Skin epidermis (tissue), 12 donors: Measurements from ENCODE around the gene MED25.

Experiments
- H3K27ac ChIP-seq, 21 experiments: fragments of 200-600 bp; sonication (generic) in 11 of 21; one replicate each; pipeline ENCODE4 v1.5.0; 2020; ENCODE audit warnings: mild to moderate bottlenecking in 3 of 21, inconsistent platforms in 2 of 21, moderate library complexity in 2 of 21
- H3K4me3 ChIP-seq, 7 experiments: fragments of 200-600 bp; sonication (generic) in 2 of 7; one replicate each; pipeline ENCODE4 v1.5.0; 2020; ENCODE audit warnings: inconsistent platforms in 2 of 7, mild to moderate bottlenecking in 2 of 7, moderate library complexity in 1 of 7

MED25 gene

DNA sequence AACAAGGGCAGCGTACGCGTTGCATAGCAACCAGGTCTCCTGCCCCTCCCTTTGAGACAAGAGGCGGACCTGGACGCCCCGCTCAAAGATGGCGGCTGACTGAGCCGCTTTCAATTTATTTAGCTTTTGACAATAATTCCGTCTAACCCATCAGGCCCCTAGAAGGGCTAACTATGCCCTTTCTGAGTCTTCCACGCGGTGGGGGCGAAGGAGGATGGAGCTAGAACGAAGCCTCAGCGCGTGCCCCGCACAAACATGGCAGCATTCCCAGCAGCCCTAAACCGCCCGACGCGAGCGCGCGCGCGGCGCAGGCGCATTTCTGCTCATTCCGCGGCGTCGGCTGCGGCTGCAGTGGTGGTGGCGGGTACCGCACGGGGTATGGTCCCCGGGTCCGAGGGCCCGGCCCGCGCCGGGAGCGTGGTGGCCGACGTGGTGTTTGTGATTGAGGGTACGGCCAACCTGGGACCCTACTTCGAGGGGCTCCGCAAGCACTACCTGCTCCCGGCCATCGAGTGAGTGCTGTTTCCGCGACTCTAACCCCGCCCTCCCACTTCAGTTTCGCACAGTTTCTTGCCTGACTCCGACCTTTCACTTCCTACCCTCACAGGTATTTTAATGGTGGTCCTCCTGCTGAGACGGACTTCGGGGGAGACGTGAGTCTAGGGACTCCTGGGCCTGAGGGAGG lies at the start of gene MED25:
TSS of gene MED25 (plus strand) at position 326 of the 685 bp plus-strand sequence. CDS start at position 379, 53 bp downstream.
- peak within 1 kb of the TSS; percentile 71 to 89 (median 86) for H3K4me3 ChIP-seq
- peak within 1 kb of the TSS; percentile 57 to 99 (median 94) for H3K27ac ChIP-seq

DNA sequence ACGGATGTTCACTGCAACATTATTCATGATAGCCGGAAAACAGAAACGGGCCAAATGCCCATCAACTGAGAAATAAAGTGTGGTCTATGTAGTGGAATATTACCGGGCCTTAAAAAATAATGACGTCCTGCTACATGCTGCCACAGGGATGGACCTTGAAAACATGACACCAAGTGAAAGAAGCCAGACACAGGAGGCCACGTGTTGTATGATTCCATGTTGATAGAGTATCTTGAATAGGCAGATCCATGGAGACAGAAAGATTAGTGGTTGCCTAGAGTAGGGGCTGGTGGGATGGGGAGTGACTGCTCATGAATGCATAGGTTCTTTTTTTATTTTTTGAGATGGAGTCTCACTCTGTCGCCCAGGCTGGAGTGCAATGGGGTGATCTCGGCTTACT lies 47.6 kb upstream of the MED25 start:
- Histone ChIP-seq H3K27ac (no peak overlapping the region), H3K4me3 (no peak overlapping the region)

DNA sequence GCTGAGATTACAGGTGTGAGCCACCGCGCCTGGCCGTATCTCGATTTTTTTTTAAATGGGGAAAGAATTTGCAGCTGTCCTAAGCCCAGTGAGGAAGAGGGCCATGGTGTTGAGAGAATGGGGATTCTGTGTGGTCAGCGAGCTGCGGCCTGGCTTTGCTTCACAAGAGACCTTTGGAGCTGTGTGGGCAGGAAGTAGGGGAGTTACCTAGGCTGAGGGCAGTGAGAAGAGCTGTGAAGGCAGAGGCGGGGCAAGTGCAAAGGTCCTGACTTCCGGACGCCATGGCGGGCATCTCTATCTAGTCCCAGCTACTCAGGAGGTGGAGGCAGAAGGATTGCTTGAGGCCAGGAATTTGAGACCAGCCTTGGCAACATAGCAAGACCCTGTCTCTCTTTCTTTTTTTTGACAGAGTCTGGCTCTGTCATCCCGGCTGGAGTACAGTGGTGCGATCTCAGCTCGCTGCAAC lies 46.4 kb upstream of the MED25 start:
- H3K4me3 ChIP-seq = no peak overlapping the region
- H3K27ac ChIP-seq = peak overlapping the region in 1 of 21 experiments; percentile 5

DNA sequence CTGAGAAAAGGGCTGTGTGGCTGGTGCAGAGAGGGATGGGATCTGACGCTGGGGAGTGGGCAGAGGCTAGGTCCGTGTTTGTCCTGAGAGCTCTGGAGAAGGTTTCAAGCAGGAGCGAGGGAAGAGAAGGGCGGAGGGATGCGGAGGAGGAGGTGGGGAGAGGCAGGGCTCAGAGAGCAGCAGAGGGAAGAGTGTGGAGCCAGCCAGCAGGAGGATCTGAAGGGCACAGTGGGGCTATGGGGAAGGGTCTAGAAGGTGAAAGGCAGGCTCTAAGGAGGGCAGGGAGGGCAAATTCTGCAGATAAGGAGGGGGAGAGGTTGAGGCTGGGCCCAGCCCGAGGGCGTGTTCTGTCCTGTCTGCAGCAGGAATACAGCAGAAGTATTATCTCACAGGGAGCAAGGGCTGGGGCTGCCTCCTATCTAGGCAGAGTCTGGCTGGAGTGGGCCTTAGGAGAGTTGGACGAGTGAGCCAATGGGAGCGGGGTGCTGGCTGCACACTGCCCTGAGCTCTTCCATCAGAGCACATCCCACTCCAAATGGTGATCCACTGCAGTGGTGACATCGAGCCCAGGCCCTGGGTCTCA lies 45.1 kb upstream of the MED25 start:
- peak overlapping the region in 5 of 21 experiments; percentile 3 to 43 (median 30) for H3K27ac ChIP-seq
- H3K4me3 ChIP-seq = no peak overlapping the region

DNA sequence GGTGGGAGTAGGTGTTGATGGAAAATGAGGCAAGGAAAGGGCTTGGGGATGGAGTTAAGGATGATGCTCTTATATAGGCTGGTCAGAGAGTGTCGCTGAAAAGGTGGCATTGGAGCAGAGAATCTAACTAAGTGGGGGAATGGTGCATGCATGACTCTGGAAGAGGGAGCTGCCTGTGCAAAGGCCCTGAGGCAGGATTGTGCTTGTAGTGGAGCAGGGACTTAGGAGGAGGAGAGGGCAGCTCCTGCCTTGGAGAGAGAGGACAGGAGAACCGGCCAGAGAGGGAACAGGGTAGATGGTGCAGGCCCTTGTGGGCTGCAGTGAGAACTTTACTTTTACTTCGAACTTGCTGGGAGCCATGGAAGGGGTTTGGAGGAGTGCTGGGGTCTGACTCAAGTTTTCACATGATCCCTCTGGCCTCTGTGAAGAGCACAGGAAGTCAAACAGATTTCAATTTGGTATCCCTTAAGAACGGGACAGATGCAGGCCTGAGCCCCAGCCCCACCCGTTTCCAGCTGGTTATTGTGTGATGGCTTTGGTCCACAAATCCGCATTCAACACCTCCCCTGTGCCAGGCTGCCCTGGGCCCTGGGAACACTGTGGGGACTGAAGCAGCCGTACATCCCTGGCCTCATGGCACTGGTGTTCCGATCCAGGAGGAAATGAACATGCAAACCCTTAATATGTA lies 44.3 kb upstream of the MED25 start:
- H3K27ac ChIP-seq = peak overlapping the region in 1 of 21 experiments; percentile 49
- no peak overlapping the region for H3K4me3 ChIP-seq

DNA sequence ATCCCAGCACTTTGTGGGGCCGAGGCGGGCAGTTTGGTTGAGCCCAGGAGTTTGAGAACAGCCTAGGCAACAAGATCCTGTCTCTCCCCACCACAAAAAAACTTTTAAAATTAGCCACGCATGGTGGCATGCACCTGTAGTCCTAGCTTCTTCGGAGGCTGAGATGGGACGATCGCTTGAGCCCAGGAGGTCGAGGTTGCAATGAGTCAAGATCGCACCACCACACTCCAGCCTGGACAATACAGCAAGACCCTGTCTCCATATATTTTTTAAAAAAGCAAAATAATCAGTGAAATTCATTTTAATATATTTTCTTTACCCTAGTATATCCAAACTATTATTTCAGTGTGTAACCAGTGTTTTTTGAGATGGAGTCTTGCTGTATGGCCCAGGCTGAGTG lies 43.1 kb upstream of the MED25 start:
- H3K27ac ChIP-seq = peak overlapping the region in 3 of 21 experiments; percentile 21 to 51 (median 28)

DNA sequence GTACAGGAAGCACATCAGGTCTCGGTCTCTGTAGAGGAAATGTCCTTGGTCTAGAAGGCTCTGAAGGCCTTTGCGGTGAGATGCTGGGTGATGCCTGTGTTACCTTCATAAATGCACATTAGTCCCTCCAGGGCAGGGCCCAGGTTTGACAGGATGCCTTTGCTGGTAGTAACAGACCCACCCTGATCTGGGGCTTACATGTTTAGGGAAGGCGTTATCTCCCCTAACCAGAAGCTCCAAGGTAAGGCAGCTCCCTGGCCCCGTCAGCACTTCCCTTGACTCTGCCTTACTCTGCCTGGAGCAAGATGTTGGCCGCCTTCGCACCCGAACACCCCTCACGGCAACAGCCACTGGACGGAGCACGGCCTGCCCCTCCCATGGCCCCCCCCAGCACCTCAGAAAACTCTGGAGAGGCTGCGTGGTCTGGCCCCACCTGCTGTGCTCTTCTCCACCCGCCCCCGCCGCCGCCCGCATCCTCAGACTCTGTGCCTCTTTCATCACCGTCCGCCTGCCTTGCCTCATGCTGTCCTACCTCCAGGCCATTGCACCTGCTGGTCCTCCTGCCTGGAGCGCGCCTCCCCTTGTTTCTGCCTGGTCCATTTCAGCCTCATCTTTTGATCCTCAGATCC lies 42.2 kb upstream of the MED25 start:
- Histone ChIP-seq H3K4me3 (no peak overlapping the region), H3K27ac (peak overlapping the region in 7 of 21 experiments; percentile 1 to 35 (median 28))

More for the DNA sequence above, 43.1 kb upstream of the MED25 start:
- H3K4me3 ChIP-seq = no peak overlapping the region

DNA sequence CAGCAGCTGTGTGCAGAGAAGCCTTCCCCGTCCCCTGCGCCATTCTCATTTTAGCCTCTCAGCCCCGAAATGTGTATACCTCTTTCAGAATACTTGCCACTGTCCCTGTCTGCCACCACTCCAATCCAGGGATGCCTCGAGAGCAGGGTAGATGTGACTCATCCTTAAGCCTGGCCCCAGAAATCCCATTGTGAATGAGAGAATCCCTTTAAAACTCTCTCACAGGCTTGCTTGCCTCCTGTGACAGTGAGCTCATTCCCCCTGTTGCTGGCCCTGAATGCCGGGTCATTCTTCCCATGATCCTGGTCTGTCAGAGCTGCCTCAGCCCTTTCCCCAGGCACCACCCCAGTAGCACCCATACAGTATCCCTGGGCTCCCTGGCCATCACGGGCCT lies 41.7 kb upstream of the MED25 start:
- Histone ChIP-seq H3K4me3 (no peak overlapping the region), H3K27ac (peak overlapping the region in 5 of 21 experiments; percentile 1 to 35 (median 11))

DNA sequence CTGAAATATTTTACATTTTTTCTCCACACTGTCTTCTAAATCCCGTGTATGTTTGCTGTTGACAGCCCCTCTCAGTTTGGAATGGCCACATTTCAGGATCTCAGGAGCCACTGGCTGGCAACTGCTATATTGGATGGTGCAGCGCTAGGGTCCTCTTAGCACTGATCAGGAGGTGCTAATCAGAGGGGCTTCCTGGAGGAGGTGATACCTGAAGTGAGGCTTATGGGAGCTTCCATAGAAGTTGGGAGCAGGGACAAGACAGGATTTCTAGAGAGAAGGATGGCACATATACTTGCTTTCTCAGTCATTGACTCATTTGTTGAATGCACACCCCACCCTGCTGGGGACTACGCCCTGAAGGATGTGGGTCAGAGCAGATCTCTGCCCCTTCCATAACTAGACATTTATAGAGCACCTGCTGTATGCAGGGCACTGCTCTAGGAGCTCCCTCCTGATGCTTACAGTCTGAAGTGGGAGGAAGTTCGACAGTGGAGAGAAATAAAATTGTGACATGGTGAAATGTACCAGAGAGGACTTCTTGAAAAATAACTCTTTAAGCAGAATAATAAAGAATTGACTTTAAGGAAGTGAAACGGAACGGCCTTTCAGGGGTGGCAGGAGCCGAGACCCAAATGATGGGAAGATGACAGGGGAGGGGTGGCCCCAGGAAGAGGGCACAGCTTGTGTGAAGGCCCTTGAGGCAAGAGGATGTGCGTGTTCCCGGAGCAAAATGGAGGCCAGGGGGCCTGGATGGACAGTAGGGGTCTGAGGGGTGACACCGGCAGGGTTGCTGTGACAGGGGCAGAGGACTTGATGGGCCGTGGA lies 38.1 kb upstream of the MED25 start:
- peak overlapping the region in 7 of 21 experiments; percentile 16 to 57 (median 30) for H3K27ac ChIP-seq
- H3K4me3 ChIP-seq = no peak overlapping the region

DNA sequence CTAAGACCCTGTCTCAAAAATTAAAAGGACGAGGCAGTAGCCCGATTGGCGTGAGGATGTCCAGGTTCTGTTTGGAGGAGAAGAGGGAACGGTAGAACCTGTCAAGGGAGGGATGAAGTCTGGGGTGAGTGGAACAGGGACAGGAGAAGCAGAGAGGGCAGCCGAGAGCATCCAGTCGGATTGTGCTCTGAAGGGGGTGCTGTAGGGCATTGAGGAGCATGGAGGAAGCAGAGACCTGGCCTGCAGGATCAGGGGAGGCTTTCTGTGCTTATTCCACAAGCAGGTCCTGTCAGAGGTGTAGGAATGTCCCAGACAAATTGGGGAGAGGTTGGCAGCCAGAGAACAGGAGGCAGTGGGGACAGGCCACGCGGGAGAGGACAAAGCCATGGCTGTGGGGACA lies 37.2 kb upstream of the MED25 start:
- H3K4me3 ChIP-seq = no peak overlapping the region
- peak overlapping the region in 7 of 21 experiments; percentile 5 to 66 (median 30) for H3K27ac ChIP-seq

DNA sequence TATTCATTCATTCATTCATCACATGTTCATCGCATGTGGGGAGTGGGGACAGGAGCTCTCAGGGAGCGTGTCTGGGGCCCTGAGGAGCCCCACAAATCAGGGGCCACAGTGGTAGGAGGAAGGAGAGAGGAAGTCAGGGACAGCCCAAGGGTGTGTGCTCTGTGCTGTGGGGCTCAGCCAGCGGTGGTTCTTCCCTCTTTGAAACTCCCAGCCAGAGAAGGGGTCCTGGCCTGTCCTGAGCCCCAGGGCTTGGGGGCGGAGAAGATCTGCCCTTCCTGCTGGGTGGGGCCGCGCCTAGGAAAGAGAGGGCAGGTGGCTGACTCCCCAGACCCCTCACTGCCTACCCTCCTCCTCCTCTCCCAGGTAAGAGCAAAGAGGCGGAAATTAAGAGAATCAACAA lies 36.7 kb upstream of the MED25 start:
- H3K27ac ChIP-seq = peak overlapping the region in 4 of 21 experiments; percentile 5 to 66 (median 28)
- no peak overlapping the region for H3K4me3 ChIP-seq

DNA sequence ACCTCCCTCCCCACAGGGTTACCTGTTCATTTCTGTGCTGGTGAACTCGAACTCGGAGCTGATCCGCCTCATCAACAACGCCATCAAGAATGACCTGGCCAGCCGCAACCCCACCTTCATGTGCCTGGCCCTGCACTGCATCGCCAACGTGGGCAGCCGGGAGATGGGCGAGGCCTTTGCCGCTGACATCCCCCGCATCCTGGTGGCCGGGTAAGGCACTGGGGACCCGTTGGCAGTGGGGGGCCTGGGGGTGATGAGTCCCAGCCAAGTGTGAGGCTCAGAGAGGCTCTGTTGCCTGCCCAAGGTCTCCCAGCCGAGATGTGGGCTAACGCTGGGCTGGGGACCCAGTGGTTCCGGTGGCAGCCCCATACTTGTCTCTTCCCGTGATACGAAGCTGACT lies 35.6 kb upstream of the MED25 start:
- peak overlapping the region in 1 of 21 experiments; percentile 2 for H3K27ac ChIP-seq
- no peak overlapping the region for H3K4me3 ChIP-seq

DNA sequence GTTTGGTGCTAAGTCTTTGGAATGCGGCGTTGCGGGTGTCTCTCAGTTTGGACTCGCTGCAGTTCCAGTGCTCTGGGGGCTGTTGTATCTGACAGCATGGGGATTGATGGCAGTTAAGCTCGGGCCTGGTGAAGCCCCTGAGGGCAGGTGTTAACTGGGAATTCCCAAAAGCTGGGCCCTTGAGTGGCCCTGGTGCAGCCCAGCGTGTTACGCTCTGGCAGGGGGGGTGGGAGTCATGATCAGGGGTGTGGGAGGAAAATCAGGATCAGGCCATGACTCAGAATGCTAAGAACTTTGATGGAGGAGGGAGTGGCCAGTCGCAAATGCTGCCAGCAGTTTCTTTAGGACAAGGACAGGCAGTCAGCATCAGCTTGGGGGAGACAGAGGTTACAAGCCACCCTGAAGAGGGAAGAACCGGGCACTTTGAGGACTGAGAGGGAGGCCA lies 31.7 kb upstream of the MED25 start:
- H3K27ac ChIP-seq = peak overlapping the region in 10 of 21 experiments; percentile 14 to 71 (median 46)
- no peak overlapping the region for H3K4me3 ChIP-seq

DNA sequence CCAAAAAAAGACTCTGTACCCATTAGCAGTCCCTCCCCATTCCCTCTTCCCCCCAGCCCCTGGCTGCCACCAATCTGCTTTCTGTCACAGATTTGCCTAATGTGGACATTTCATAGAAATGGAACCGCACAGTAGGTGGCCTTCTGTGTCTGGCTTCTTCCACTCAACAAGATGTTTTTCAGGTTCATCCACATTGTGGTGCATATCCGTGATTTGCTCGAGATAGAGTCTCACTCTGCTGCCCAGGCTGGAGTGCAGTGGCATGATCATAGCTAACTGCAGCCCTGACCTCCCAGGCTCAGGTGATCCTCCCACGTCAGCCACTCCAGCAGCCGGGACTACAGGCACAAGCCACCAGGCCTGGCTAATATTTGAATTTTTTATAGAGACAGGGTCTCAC lies 30.3 kb upstream of the MED25 start:
- Histone ChIP-seq H3K27ac (no peak overlapping the region), H3K4me3 (no peak overlapping the region)

DNA sequence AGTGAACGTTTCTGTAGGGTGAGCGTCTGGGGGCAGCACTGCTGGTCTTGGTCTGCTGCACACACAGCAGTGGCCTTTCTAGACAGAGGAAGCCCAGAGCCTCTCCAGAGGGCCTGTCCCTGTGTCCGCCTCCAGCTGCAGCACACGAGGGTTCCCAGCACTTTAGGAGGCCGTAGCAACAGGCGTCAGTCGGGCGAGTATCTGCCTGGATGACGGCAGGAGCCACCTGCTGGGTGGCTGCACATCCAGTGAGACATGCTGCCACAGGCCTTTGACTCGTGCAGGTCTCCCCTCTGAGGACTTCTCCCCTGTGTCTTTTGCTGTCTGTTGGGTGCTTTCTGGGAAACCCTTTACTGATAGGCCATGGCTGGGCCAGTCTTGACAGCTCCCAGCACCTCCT lies 29.2 kb upstream of the MED25 start:
- Histone ChIP-seq H3K27ac (no peak overlapping the region), H3K4me3 (no peak overlapping the region)

DNA sequence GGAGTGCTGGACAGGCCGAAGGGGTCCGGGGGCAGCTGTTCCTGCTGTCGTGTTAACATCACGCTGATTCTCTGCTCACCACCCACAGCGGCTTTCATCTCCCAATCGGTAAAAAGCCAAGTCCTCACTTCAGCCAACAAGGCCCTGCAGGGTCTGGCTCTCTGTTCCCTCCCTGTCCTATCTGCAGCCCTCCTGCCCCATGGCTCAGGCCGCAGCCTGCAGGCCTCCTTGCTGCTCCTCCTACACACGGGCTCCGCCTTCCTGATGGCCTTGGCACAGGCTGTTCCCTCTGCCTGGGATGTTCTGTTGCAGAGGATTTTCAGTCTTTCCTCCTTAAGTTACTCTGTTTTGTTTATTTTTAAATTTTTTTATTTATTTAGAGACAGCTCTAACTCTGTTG lies 27.2 kb upstream of the MED25 start:
- H3K4me3 ChIP-seq = no peak overlapping the region
- H3K27ac ChIP-seq = no peak overlapping the region

DNA sequence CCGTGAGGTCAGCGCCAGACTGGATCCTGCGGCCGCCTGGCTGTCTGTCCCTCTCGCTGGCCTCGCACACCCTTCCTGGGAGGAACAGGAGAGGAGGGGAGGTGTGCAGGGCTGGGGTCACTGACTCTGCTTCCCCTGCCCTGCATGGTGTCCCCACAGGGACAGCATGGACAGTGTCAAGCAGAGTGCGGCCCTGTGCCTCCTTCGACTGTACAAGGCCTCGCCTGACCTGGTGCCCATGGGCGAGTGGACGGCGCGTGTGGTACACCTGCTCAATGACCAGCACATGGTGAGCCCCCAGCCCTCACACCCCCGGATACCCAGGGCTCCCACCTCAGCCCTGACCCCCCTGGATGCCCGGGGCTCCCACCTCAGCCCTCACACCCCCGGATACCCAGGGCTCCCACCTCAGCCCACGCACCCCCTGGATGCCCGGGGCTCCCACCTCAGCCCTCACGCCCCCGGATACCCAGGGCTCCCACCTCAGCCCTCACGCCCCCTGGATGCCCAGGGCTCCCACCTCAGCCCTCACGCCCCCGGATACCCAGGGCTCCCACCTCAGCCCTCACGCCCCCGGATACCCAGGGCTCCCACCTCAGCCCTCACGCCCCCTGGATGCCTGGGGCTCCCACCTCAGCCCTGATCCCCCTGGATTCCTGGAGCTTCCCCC lies 26.2 kb upstream of the MED25 start:
- no peak overlapping the region for H3K27ac ChIP-seq
- no peak overlapping the region for H3K4me3 ChIP-seq

DNA sequence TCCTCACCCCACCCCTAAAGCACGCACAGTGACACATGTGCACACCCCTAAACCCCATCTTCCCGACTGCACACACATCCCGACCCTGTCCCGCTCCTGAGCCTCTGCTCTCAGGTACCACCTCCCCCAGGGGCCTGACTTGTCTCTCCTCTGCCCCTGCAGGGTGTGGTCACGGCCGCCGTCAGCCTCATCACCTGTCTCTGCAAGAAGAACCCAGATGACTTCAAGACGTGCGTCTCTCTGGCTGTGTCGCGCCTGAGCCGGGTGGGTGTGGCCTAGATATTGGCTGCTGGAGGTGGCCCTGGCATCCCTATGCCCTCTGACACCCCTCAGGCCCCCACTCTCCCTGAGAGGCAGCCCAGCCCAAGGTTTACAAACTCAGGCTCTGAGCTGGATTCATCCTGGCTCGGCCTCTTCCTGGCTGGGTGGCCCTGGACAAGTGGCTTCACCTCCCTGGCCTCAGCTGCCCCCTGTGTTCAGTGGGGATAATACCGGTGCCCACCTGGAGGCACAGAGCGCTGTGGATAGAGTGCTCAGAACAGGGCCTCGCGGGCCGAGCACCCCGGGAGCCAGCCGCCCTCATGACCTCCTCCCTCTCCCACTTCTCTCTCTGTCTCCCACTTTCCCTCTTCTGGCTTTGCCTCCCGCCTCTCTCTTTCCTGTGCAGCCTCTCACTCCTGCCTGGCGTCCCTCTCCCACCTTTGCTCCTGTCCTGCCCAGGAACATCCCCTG lies 25.1 kb upstream of the MED25 start:
- no peak overlapping the region for H3K27ac ChIP-seq
- H3K4me3 ChIP-seq = no peak overlapping the region
